ENCODE measurements around the gene PRUNE2.
"Not testable (repeated sequence)": the region's sequence is repeated elsewhere in the genome, so short reads cannot be mapped to it uniquely, and the experiment has no call there.

Gene PRUNE2

GRCh38 chr9:76692458-76693129 lies 213.3 kb downstream of the PRUNE2 start:
- DNase-seq (ENCODE audit: low spot score), result no peak

- DNase-seq (ENCODE audit: low spot score), result peak; percentile 32
These were observed 214.2 kb downstream of the PRUNE2 start for GRCh38 chr9:76691517-76692313.

GRCh38 chr9:76690973-76691370 lies 214.9 kb downstream of the PRUNE2 start:
- DNase-seq (ENCODE audit: low spot score), result no peak

GRCh38 chr9:76690246-76690972 lies 215.5 kb downstream of the PRUNE2 start:
- no peak for DNase-seq (ENCODE audit: low spot score)

GRCh38 chr9:76688471-76689238 lies 217.3 kb downstream of the PRUNE2 start:
- no peak for DNase-seq (ENCODE audit: low spot score)

- no peak for DNase-seq (ENCODE audit: low spot score)
These were observed 218.0 kb downstream of the PRUNE2 start for GRCh38 chr9:76687861-76688391.

GRCh38 chr9:76686756-76687155 lies 219.2 kb downstream of the PRUNE2 start:
- no peak for DNase-seq (ENCODE audit: low spot score)

GRCh38 chr9:76684213-76684612 lies 221.7 kb downstream of the PRUNE2 start:
- DNase-seq (ENCODE audit: low spot score), result no peak

- DNase-seq (ENCODE audit: low spot score), result no peak
These were observed 224.4 kb downstream of the PRUNE2 start for GRCh38 chr9:76681556-76681955.

GRCh38 chr9:76680716-76681425 lies 225.0 kb downstream of the PRUNE2 start:
- no peak for DNase-seq (ENCODE audit: low spot score)

GRCh38 chr9:76677481-76678055 lies 228.3 kb downstream of the PRUNE2 start:
- DNase-seq (ENCODE audit: low spot score), result no peak

- DNase-seq (ENCODE audit: low spot score), result no peak
These were observed 229.1 kb downstream of the PRUNE2 start for GRCh38 chr9:76676857-76677256.

GRCh38 chr9:76667521-76667957 lies 238.4 kb downstream of the PRUNE2 start:
- DNase-seq (ENCODE audit: low spot score), result no peak

- DNase-seq (ENCODE audit: low spot score), result not testable (repeated sequence)
These were observed 239.9 kb downstream of the PRUNE2 start for GRCh38 chr9:76665966-76666365.

- DNase-seq (ENCODE audit: low spot score), result no peak
These were observed 240.5 kb downstream of the PRUNE2 start for GRCh38 chr9:76665458-76665857.

GRCh38 chr9:76664120-76664519 lies 241.8 kb downstream of the PRUNE2 start:
- no peak for DNase-seq (ENCODE audit: low spot score)

GRCh38 chr9:76662476-76663281 lies 243.2 kb downstream of the PRUNE2 start:
- DNase-seq (ENCODE audit: low spot score), result no peak

- DNase-seq (ENCODE audit: low spot score), result peak; percentile 47
These were observed 247.2 kb downstream of the PRUNE2 start for GRCh38 chr9:76658510-76659231.

- DNase-seq (ENCODE audit: low spot score), result no peak
These were observed 248.6 kb downstream of the PRUNE2 start for GRCh38 chr9:76657265-76657664.
